GM19452 (cell line): ENCODE measurements around the gene VMP1.
A peak's percentile ranks its signal among the peaks of the same experiment; 100 is the strongest.
"Not testable (repeated sequence)": the region's sequence is repeated elsewhere in the genome, so short reads cannot be mapped to it uniquely, and the experiment has no call there.

Source experiments
- ATAC-seq: cut with Tn5 transposase; IDR thresholded peaks from one replicate; pipeline ENCODE4 v1.9.1; 2021; ENCODE audit not compliant: unreplicated experiment

The VMP1 gene

DNA sequence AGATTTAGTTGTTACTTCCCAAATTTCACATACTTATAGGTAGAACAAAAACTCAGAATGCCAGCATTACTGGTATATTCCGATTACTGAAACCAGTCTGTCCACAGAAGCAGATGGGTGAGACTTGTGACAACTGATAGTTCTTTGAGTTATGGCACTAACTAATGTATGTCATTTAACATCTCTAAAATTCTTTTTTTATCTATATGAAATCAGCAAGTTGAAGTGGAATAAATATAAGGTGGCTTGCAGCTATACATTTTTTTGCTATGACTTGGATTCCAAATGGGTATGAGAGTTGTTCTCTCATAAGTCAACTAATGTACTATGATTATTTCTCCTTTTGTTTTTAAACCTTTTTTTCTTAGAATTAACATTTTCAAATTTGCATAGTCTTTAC lies 69.1 kb downstream of the VMP1 start:
- ATAC-seq, result no peak

DNA sequence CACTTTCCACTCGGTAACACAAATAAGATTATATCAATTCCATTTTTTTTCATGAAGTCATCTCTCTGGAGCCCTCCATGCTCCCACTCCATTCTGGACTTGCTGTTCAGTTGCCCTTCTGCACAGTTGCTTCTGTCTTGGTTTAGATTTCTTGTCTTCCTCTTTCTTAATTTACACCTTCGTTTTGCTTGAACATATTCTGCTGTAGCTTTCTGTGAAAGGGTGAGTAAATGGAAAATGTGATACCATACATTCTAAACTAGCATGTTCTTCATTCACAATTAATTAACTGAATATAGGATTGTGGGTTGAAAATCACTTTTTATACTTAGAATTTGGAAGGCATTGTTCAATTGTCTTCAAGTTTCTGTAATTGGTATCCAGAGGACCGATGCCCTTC lies 69.6 kb downstream of the VMP1 start:
- ATAC-seq, result no peak

DNA sequence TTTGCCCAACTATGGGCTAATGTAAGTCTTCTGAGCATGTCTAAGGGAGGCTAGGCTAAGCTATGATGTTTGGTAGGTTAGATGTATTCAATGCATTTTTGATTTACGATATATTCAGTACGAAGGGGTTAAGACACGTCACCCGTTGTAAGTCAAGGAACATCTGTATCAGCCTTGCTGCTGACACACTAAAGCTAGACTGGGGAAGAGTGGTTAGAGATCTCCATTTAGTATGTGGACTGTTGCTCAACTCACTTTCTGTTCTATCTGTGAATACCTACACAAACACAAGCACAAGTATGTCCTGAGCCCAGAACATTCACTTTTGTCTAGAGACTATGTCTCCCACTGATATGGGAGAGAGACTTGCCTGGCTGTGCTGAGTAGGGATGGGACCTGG lies 71.5 kb downstream of the VMP1 start:
- ATAC-seq, result no peak

DNA sequence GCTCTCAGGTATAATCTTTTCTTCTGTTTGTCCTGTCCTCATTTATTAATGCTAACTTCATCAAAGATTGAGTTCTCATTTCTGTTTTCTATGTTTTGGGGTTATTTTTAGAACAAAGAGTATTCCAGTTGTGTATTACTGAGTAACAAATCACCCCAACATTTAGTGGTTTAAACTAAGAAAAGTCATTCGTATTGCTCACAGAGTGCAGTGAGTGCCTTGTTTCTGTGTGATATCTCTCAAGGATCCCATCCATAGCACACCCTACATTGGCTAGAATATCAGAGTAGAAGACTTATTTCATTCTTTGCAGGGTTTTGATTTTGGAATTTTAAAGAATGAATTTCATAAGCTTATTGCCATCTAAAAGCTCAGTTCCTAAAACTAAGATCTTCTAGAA lies 72.1 kb downstream of the VMP1 start:
- no peak for ATAC-seq

DNA sequence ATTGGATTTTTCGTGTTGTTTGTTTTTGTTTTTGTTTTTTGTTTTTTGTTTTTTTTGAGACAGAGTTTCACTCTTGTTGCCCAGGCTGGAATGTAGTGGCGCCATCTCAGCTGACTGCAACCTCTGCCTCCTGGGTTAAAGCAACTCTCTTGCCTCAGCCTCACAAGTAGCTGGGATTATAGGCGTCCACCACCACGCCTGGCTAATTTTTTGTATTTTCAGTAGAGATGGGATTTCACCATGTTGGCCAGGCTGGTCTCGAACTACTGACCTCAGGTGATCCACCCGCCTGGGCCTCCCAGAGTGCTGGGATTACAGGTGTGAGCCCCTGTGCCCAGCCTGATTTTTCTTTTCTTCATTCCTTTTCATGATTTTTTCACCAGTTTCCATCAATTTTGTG lies 73.1 kb downstream of the VMP1 start:
- ATAC-seq, result not testable (repeated sequence)

DNA sequence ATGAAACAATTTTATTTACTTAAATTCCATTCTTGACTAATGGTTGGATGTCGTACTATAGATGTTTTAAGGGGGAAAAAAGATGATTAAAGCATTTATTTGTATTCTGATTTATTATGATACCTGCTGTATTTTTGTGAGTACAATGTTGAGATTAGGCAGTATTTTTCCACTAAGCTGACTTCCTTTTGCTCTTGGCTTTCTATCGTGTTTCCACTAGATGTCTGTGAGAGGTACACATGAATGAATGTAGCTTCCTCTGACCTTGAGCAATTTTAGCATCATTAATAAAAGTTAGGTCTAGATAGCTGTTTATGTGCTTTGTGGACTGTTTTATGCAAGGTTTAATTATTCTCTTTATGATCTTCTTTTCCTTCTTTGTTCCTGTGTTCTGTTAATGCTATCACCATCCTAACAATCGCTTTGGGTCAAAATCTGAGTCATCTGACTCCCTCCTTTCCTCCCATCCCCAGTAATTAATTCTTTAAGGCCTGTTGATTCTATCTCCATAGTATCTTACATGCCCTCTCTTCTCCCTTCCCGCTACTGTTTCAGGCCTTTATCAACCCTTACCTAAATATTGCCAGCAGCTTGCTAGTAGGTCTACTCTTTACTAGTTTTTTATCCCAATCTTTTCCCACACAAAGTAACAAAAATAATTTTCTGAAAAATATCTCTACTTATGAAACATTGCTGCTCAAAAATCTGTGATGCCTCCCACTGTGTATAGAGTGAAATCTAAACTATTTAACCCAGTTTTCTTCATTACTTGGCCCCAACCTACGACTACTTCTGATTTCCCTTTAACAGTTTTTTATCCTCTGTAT lies 76.0 kb downstream of the VMP1 start:
- no peak for ATAC-seq

DNA sequence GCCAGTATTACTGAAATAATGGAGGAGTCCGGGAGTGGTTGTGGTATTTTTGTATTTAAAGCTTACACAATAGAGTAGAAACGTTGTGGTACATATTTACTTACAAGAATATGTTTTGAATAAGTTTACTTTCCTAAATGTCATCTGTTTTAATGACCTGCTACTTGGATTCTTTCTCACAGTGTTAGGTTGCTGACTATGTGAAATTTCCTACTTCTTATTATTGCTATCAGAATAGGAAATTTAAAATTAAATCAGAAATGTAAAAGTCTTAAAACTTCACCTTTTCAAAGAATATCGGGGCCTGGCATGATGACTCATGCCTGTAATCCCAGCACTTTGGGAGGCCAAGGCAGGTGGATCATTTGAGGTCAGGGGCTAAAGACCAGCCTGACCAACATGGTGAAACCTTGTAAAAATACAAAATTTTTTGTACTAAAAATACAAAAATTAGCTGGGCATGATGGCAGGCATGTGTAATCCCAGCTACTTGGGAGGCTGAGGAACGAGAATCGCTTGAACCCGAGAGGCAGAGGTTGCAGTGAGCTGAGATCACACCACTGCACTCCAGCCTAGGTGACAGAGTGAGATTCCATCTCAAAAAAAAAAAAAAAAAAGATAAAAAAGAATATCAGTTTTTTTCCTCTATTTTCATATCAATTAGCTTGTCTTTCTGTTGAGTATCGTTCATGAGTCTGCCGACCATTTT lies 77.8 kb downstream of the VMP1 start:
- ATAC-seq, result no peak

DNA sequence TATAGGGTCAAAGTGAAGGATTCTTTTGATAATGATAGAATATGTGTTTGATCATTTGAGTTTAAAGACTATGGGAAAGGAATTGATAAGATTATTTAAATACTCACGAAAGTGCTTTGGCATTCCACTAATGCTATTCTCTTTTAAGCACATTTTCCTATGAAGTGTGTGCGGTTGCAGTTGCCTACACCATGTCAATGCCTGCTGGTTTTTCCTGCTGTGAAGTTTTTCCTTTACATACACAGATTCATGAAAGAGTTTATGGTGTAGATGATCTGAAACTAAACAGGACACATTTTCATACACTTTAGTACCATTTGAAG lies 78.7 kb downstream of the VMP1 start:
- no peak for ATAC-seq

DNA sequence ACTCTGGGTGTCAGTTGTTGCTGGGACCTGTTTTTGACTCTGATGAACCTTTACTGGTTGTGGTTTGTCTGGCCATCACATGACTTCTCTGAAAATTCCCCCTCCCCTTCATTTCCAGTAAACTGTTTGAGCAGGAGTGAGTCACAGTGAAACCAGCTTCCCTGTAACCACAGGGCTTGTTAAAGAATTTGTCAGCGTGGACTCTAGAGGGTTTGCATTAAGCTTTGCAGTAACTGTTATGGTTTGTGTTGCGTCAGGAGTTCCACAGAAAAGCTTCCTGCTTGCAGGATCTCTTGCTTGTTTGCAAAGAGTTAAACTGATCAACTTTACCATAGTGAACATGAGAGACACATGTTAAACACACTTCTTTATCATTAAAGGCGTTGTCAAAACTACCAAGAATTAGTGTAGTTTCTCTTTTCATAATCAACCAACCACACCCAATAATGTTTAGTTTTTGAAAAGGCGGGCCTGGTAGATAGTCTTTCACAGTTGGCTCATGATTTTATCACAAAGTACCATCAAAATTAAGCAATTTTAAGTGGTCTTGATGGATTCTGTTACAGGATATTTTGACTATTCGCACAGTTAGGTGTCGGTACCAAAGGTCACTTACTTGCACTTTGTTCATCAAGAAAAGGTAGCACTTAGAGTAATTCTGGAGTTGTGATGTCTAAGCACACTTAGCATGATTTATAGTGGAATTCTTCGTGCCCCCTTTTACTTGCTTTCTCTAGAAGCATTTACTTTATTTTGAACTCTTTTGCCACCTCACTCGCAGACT lies 79.3 kb downstream of the VMP1 start:
- ATAC-seq, result peak; percentile 88

DNA sequence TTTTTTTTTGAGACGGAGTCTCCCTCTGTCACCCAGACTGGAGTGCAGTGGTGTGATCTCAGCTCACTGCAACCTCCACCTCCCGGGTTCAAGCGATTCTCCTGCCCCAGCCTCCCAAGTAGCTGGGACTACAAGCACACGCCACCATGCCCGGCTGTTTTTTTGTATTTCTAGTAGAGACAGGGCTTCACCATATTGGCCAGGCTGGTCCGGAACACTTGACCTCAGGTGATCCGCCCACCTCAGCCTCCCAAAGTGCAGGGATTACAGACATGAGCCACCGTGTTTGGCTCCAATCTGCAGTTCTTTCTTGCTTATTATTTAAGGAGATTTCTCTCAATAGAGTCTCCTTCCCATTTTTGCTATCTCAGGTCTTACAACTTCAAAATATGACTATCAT lies 82.4 kb downstream of the VMP1 start:
- ATAC-seq, result not testable (repeated sequence)

DNA sequence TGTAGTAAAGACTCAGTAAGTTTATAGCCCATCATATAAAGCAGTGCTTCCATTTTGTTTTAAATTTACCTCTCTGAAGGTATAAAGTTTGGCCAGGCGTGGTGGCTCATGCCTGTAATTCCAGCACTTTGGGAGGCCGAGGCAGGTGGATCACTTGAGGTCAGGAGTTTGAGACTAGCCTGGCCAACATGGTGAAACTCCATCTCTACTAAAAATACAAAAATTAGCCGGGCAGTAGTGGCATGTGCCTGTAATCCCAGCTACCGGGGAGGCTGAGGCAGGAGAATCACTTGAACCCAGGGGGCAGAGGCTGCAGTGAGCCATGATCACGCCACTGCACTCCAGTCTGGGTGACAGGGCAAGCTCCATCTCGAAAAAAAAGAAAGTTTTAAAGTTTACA lies 83.0 kb downstream of the VMP1 start:
- not testable (repeated sequence) for ATAC-seq

DNA sequence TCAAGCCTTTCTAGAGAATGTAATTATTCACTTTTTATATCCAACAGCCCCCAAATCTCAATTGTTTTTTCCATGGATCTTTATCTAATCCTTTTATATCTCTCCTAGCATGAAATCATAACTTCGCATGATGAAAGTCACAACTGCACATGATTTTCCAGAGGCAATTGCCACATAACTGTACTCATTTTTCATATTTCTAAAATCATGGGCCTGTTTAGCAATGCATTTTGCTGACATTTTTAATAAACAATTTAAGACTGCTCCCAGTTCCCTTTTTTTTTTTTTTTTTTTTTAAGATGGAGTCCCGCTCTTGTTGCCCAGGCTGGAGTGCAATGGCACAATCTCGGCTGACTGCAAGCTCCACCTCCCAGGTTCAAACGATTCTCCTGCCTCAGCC lies 83.5 kb downstream of the VMP1 start:
- ATAC-seq, result no peak

DNA sequence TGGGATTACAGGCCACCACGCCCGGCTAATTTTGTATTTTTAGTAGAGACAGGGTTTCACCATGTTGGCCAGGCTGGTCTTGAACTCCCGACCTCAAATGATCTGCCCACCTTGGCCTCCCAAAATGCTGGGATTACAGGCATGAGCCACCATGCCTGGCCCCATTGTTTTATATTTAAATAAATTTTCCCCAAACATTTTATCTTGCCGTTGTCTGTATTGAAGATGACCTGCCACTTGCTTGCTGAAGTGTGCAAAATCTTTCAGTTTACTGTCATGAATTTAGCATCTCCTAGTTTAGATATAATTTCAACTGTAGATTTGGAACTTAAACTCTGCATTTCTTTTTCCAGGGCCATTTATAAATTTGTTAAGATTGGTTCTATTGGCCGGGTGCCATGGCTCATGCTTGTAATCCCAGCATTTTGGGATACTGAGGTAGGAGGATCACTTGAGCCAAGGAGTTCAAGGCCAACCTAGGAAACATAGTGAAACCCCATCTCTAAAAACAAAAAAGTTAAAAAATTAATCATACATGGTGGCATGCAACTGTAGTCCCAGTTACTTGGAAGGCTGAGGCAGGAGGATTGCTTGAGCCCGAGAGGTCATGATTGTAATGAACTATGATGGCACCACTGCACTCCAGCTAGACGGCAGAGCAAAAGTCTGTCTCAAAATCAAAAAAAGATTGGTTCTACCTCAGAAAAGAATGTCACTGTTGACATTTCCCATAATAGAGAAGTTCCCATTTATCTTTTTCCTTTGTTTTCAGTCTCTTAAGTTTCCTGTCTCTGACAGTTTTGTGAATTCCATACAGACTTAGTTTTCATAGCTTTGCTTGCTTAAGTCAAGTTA lies 84.4 kb downstream of the VMP1 start:
- no peak for ATAC-seq

DNA sequence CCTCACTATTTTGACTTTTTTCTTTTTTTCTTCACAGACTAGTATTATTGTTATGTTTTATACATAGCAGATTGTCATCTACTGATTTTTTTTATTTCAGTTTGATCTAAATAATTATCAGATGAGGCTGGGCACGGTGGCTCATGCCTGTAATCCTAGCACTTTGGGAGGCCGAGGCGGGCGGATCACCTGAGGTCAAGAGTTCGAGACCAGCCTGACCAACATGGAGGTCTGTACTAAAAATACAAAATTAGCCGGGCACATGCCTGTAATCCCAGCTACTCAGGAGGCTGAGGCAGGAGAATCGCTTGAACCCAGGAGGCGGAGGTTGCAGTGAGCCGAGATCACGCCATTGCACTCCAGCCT lies 85.0 kb downstream of the VMP1 start:
- not testable (repeated sequence) for ATAC-seq

DNA sequence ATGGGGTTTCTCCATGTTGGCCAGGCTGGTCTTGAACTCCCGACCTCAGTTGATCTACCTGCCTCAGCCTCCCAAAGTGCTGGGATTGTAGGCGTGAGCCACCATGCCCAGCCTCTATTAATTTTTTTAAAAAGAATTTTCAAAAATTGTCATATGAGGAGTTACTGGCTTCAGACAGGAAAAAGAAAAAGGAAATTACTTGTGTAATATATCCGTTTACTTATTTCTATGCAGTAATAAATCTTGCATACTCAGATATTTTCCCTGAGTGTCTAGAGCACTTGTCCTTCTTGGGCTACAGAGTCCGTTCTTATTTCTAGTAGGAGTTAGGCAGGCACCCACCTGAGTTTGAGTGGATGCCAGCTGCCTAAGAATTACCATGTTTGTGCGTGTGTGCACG lies 85.8 kb downstream of the VMP1 start:
- ATAC-seq, result no peak

DNA sequence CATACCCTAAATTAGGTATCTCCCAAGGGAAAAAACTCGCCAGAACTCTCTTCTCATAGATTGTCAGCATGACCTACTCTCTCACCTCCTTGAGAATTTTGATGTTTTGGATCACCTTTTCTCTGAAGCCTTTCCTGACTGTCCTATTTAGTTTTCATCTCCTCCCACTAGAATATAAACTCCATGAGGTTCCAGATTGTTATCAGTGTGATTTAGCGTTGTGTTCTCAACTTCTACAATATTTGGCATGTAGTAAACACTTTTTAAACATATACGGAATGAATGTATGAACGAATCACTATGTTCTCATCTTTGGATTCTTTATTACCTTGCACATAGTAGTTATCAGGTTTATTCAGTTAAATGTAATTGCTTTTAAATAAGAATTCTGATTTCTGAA lies 88.7 kb downstream of the VMP1 start:
- ATAC-seq, result no peak

DNA sequence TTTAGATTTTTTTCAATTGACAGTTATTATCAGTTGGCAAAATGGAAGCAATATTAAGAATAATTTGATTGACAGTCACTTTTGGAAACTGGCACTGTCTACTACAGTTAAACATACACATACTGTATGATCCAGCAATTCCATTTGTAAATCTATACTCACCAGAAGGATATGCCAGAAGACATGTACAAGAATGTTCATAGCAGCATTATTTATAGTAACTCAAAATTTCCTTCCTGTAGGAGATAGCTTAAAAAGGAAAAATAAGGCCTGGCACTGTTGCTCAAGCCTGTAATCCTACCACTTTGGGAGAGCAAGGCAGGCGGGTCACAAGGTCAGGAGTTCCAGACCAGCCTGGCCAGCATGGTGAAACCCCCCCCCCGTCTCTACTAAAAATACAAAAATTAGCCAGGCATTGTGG lies 89.3 kb downstream of the VMP1 start:
- ATAC-seq, result no peak

DNA sequence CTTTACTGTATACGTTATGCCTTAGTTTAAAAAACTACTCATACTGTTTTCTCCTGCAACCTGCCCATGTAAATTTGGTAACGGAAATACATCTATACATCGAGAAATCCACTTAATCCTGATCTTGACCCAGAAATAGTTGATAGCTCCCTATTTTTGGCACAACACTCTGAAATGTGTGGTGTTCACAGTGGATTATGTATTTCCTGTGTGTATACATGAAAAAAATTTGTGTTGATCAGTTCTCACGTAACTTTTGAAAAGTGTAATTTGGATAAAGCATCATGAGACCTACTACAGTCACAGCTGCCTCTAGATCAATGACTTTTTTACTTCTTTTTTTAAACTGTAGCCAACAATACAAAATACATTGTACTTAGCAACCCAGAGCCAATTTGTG lies 90.7 kb downstream of the VMP1 start:
- no peak for ATAC-seq

DNA sequence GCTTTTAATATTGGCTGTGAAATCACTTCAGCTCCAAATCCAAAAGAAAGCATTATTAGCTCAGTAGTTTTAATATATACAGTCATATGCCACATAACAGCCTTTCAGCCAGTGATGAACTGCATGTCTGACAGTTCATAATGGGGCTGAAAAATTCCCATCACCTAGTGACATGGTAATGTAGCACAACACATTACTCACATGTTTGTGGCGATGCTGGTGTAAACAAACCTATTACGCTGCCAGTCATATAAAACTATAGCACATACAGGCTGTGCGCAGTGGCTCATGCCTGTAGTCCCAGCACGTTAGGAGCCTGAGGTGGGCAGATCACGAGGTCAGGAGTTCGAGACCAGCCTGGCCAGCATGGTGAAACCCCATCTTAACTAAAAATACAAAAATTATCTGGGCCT lies 93.1 kb downstream of the VMP1 start:
- ATAC-seq, result no peak

DNA sequence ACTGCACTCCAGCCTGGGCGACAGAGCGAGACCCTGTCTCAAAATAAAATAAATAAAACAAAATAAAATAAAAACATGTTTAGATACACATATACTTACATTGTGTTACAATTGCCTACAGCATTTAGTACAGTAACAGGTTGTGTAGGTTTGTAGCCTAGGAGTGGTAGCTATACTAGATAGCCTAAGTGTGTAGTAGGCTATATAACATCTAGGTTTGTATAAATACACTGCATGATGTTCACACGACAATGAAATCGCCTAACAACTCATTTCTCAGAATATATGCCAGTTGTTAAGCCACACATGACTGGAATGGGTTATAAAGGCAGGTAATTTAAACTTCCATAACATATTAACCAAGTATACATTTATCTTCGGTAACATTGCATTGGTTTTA lies 94.7 kb downstream of the VMP1 start:
- no peak for ATAC-seq

DNA sequence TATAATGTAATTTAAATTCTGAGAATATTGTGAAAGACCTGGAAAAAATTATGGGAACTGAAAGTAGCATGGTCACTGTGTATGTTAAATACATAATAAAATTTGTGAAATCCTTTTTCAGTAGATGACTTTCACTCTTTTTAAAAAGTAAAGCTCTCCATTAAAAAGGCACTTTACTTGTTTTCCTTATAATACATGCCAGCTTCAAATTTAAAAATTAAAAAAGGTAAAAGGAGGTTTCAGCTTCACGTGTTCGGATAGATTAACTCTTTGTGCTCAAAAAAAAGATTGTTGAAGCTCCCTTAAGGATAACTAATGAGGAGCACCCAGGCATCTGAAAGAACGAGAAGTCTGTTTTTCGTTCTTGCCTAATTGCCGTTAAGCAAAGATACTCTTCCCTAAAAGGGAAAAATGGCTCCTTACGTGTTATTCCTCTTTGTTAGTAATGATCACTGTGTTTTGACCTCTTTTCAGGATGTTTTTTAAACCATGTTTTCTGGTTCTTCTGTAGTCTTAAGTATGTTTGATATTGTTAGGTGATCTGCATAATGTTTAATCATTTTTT lies 97.5 kb downstream of the VMP1 start:
- ATAC-seq, result no peak
